Nephron (organoid): ENCODE measurements around the gene LPIN2.
A peak's percentile ranks its signal among the peaks of the same experiment; 100 is the strongest.

Experiments used
- H3K27ac Mint-ChIP-seq, 3 experiments: 2 replicates each; pipeline ENCODE4 v1.8.0; 2020; ENCODE audit warnings: mixed read lengths in 3 of 3, mild to moderate bottlenecking in 2 of 3, moderate library complexity in 1 of 3
- H3K27me3 Mint-ChIP-seq: 2 replicates; pipeline ENCODE4 v1.8.0; 2021; ENCODE audit warnings: low read depth, mild to moderate bottlenecking, moderate library complexity, mixed read lengths
- H3K36me3 Mint-ChIP-seq: 2 replicates; pipeline ENCODE4 v1.8.0; 2020; ENCODE audit warnings: low read depth, mixed read lengths
- H3K4me1 Mint-ChIP-seq: 2 replicates; pipeline ENCODE4 v1.8.0; 2020; ENCODE audit warnings: mixed read lengths
- H3K4me3 Mint-ChIP-seq, 3 experiments: 2 replicates each; pipeline ENCODE4 v1.8.0; 2020; ENCODE audit warnings: mild to moderate bottlenecking in 3 of 3, mixed read lengths in 3 of 3, moderate library complexity in 2 of 3
- H3K9me3 Mint-ChIP-seq: 2 replicates; pipeline ENCODE4 v1.8.0; 2020; ENCODE audit warnings: mixed read lengths
- TF ChIP-seq, protein P1 (sequence below), 3 experiments: fragments of 200-600 bp; sonication (generic); IDR thresholded peaks; one replicate each; pipeline ENCODE4 v1.5.0; 2021; ENCODE audit warnings: antibody characterized with exemption in 3 of 3; ENCODE audit not compliant: unreplicated experiment in 3 of 3

Gene LPIN2

DNA sequence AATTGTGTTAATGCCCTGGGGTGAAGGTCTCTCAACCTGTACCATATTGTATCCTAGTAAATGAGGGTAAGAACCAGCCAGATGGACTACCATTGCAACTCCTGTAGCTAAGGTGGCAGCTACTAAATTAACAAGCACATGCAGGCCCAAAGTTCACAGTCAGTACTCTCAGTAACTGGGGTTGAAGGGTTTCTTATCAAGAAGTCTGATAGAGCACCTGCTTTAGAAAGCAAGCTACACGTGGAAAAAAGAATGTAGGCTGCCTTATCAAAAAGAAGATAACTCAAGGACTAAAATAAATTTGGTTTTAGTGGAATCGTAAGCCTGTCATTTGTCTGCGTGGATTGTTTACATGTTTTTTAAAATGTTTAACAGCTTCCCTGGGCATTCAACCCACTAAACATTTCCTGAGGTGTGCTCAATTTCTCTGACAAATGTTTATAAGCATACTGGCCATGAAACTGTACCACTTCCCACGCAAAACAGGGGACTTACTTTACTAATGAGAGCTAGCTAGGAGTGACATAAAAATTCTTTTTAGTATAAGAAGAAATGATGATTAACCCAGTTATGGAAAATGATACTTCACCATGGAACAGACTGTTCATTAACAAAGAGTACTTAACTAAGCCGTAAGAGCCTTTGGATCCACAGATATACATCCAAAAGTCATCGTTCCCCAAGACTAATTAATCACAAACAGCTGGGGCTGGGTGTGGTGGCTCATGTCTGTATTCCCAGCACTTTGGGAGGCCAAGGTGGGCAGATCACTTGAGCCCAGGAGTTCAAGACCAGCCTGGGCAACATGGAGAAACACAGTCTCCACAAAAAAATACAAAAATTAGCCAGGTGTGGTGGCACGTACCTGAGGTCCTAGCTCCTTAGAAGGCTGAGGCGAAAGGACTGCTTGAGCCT lies 36.5 kb downstream of the LPIN2 start:
- H3K4me1 Mint-ChIP-seq = peaks cover 67% of the 10 kb centered on the region
- H3K27me3 Mint-ChIP-seq = no peaks in the 10 kb centered on the region
- peaks cover 3% of the 10 kb centered on the region for H3K36me3 Mint-ChIP-seq
- no peak overlapping the region for H3K4me3 Mint-ChIP-seq
- TF ChIP-seq, protein P1, sequence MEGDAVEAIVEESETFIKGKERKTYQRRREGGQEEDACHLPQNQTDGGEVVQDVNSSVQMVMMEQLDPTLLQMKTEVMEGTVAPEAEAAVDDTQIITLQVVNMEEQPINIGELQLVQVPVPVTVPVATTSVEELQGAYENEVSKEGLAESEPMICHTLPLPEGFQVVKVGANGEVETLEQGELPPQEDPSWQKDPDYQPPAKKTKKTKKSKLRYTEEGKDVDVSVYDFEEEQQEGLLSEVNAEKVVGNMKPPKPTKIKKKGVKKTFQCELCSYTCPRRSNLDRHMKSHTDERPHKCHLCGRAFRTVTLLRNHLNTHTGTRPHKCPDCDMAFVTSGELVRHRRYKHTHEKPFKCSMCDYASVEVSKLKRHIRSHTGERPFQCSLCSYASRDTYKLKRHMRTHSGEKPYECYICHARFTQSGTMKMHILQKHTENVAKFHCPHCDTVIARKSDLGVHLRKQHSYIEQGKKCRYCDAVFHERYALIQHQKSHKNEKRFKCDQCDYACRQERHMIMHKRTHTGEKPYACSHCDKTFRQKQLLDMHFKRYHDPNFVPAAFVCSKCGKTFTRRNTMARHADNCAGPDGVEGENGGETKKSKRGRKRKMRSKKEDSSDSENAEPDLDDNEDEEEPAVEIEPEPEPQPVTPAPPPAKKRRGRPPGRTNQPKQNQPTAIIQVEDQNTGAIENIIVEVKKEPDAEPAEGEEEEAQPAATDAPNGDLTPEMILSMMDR (IDR thresholded peaks at IDR 0.05; ENCODE audit: unreplicated experiment in 3 of 3) = no peak
- H3K27ac Mint-ChIP-seq = peak overlapping the region in 2 of 3 experiments; percentile 55 to 90
- H3K9me3 Mint-ChIP-seq = no peaks in the 10 kb centered on the region

DNA sequence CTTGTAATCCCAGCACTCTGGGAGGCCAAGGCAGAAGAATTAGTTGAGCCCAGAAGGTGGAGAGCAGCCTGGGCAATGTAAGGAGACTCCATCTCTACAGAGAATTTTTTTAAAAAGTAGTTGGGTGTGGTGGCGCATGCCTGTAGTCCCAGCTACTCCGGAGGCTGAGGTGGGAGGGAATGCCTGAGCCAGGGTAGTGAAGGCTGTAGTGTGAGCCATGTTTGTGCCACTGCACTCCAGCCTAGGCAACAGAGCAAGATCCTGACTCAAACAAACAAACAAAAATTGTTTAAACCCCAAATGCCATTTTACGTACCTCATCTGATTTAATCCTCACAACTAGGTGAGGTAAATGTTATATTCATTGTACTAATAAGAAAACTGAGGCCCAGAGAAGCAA lies 38.2 kb downstream of the LPIN2 start:
- TF ChIP-seq, protein P1 (IDR thresholded peaks at IDR 0.05; ENCODE audit: unreplicated experiment in 3 of 3) = no peak
- H3K36me3 Mint-ChIP-seq = peaks cover 9% of the 10 kb centered on the region
- H3K27me3 Mint-ChIP-seq = no peaks in the 10 kb centered on the region
- H3K27ac Mint-ChIP-seq = no peak overlapping the region
- H3K4me3 Mint-ChIP-seq = no peak overlapping the region
- H3K4me1 Mint-ChIP-seq = peaks cover 64% of the 10 kb centered on the region
- H3K9me3 Mint-ChIP-seq = no peaks in the 10 kb centered on the region

DNA sequence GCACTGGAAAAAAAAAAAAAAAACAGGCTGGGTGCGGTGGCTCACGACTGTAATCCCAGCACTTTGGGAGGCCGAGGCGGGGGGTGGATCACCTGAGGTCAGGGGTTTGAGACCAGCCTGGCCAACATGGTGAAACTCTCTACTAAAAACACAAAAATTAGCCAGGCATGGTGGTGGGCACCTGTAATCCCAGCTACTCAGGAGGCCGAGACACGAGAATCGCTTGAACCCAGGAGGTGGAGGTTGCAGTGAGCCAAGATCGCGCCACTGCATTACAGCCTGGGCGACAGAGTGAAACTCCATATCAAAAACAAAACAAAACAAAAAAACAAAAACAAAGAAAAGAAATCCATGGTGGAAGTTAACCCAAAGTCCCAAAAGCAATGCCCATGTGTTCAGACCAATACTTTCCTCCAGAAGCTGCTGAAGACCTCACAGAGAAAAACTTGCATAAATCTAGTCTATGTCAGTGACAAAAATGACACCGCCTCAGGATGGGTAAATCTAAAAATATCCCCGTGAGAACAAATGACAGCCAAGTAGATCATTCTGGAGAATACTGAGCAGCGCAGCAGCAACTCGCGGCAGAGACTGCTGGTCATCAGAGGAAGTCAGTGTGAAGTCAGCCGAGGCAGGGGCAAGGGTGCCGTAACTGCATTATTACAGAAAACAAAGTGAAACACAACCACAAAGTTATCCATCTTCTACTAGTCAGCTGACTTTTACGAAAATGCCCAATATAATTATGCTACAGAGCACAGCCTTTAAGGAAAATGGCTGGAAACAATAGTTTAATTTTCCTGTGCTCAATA lies 41.0 kb downstream of the LPIN2 start:
- TF ChIP-seq, protein P1 (IDR thresholded peaks at IDR 0.05; ENCODE audit: unreplicated experiment in 3 of 3) = no peak
- H3K9me3 Mint-ChIP-seq = no peaks in the 10 kb centered on the region
- H3K27ac Mint-ChIP-seq = peak overlapping the region; percentile 32 to 78 (median 62)
- H3K4me3 Mint-ChIP-seq = peak overlapping the region in 2 of 3 experiments; percentile 61 to 65
- H3K36me3 Mint-ChIP-seq = peaks cover 6% of the 10 kb centered on the region
- peaks cover 60% of the 10 kb centered on the region for H3K4me1 Mint-ChIP-seq
- H3K27me3 Mint-ChIP-seq = no peaks in the 10 kb centered on the region

DNA sequence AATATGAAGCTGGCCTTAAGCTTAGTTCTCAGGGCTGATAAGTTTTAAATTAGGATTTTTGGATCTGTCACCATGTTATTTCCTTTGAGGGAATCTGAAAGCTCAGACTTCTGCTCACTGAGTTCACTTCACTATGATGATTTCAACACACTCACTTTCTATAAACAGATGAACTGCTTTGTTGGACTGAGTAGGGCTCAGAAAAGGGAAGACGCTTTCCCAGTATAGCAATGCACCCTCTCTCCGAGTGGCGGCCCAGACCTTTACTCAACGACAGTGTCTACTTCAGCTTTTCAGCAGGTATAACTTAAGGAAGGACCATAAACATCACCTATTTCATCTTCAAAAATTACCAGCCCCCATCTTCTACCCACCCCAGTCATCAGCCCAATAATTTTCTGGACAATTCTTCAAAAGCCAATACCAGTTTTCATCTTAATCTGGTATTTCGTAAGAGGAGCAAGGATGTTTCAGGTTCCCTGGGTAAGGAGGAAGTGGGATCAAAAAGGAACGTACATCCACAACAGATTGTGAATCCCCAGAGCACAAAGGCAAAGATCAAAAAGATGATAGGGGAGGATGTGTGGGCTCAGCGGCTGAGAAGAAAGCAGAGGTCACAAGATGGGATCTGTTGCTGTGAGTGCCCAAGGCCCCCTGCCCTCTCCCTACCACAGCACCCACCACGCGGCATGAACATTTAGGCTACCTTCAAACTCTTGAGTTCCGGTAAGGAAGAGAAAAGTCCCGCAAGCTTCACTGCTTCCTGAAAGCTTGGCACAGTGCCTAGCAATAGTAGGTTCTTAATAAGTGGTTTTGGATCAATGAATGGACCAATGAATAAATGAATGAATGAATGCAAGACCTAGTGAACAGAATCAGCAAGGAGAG lies 41.9 kb downstream of the LPIN2 start:
- peaks cover 6% of the 10 kb centered on the region for H3K36me3 Mint-ChIP-seq
- TF ChIP-seq, protein P1 (IDR thresholded peaks at IDR 0.05; ENCODE audit: unreplicated experiment in 3 of 3) = no peak
- no peak overlapping the region for H3K4me3 Mint-ChIP-seq
- no peaks in the 10 kb centered on the region for H3K9me3 Mint-ChIP-seq
- H3K4me1 Mint-ChIP-seq = peaks cover 52% of the 10 kb centered on the region
- no peaks in the 10 kb centered on the region for H3K27me3 Mint-ChIP-seq
- H3K27ac Mint-ChIP-seq = peak overlapping the region; percentile 32 to 42 (median 41)

DNA sequence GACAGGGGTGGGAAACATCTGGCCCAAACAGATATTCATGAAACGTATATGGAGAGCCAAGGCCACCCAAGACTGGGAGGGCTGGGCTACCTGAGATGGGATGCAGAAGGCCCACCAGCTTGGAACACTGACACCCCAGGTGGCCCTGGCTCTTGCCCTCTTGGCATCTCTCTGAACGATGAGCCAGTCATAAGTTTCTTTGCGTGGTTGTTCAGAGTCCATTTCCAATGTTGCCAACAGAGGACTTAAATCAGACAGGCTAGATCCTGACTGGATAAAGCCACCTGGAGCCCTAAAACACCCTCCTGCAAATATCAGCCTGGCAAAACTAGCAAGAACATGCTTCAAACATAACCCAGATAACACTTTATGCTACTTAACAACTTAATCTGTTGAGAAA lies 42.6 kb downstream of the LPIN2 start:
- TF ChIP-seq, protein P1 (IDR thresholded peaks at IDR 0.05; ENCODE audit: unreplicated experiment in 3 of 3) = no peak
- H3K9me3 Mint-ChIP-seq = no peaks in the 10 kb centered on the region
- no peak overlapping the region for H3K4me3 Mint-ChIP-seq
- H3K36me3 Mint-ChIP-seq = peaks cover 6% of the 10 kb centered on the region
- no peaks in the 10 kb centered on the region for H3K27me3 Mint-ChIP-seq
- H3K4me1 Mint-ChIP-seq = peaks cover 49% of the 10 kb centered on the region
- H3K27ac Mint-ChIP-seq = peak overlapping the region in 2 of 3 experiments; percentile 32 to 54
